22Rv1 (cell line): ENCODE data around the gene ARL14.

ENCODE experiments used
- H3K27ac ChIP-seq: fragments of 450-650 bp; 2 replicates; pipeline ENCODE4 v1.5.1; 2017
- CTCF ChIP-seq: fragments of 450-650 bp; IDR thresholded peaks from 2 replicates; pipeline ENCODE4 v1.5.1; 2017; ENCODE audit warnings: mild to moderate bottlenecking
- ZFX ChIP-seq: fragments of 450-650 bp; IDR thresholded peaks from 2 replicates; pipeline ENCODE4 v1.6.1; 2017; ENCODE audit warnings: antibody characterized with exemption, borderline replicate concordance

ARL14 gene

DNA sequence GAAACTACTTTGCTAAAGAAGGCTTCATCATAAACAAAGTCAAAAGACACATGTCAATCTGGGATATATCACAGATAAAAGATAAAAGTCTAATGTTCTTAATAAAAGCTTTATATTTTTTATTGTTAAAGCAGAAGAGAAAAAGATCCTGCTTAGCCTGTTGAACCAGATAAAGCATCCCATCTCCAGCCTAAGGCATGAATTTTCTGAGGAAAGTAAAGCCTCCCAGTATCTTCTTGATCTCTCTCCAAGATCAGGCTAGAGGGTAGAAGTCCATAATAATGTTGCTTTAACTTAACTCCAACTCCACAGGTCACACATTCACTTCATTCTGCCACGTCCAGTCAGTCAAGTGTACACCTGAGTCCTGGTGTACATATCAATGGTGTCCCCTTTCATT, 14.2 kb downstream of the ARL14 start:
- TF ChIP-seq ZFX: no peak
- no peak for TF ChIP-seq CTCF
- H3K27ac ChIP-seq: no peak overlapping the region

- no peak overlapping the region for H3K27ac ChIP-seq
- TF ChIP-seq CTCF: no peak
These were observed 15.0 kb downstream of the ARL14 start for GRCh38 chr3:160691962-160692361.

GRCh38 chr3:160693191-160693590, 16.2 kb downstream of the ARL14 start:
- H3K27ac ChIP-seq: no peak overlapping the region
- TF ChIP-seq CTCF (no peak), ZFX (no peak)

DNA sequence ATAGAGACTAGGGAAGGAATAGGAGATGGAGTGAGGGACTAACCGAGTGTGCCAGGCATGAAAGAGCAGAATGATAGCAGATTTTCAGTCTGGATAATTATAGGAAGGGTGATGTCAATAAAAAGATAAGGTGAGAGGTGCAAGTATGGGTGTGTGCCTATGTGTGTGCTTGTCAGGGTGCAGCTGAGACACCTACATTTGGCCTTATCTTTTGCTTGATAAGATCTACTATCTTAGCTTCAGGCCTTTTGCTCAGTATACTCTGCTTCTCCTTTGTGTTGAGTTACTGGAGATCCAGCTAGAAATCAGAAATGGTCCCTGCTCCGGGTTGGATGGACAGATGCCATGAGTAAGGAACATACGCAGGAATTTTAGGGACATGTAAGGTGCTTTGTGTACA, 17.4 kb downstream of the ARL14 start:
- no peak overlapping the region for H3K27ac ChIP-seq
- TF ChIP-seq ZFX: no peak
- TF ChIP-seq CTCF: no peak

DNA sequence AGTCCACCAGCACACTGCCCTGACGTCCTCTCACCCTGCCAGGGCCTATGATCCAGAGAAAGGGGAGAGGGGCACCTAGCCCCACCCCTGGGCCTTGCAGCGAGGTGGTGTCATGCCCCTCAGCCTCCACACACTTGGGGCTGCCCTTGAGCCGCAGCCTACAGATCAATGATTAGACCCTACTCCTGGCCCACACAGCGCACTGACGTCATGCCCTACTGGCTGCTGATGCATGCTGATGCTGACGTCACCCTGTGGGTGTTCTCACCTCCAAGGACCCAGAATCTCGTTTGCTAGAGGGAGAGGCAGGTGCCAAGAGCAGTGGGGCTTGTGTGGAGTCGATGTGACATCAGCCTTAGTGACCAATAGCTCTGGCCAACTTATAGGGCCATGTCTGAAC, 18.0 kb downstream of the ARL14 start:
- TF ChIP-seq CTCF: no peak
- no peak for TF ChIP-seq ZFX
- H3K27ac ChIP-seq: no peak overlapping the region

GRCh38 chr3:160695915-160696327, 19.0 kb downstream of the ARL14 start:
- TF ChIP-seq CTCF: no peak
- TF ChIP-seq ZFX: no peak
- H3K27ac ChIP-seq: no peak overlapping the region

DNA sequence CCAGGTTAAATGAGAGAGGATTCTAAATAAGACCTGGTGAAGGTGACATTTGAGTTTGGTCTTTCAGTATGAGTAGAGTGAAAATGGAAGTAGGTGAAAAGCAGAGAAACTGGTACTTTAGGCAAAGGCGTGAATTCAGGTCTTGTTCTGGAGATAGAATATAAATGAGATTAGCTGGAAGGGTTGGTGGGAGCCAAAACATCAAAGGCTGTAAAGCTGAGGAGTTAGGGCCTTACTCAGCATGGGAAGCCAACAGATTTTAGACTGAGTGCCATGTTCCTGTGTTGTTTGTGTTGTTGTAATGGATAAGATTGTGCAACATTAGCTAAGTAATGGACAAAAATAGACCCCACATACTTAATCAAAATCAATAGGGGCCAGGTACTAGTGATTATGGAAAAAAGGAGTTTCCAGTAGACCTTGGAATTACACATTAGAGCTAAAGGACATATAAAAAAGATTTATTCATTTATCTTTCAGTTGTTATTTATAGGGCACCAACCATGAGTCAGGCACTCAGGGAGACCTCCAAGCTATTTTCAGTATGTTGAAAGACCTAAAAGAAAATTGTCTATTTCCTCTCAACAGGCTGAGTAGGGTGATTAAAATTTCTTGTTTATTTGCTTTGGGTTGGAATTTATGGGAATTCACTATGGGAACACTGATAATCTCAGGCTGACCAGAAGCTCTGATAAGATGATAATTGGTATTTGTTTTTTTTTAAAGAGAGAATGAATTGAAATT, 20.8 kb downstream of the ARL14 start:
- no peak overlapping the region for H3K27ac ChIP-seq
- TF ChIP-seq ZFX (no peak), CTCF (no peak)
